H1 (cell line): ENCODE data around the gene NYAP2. TPM values are rescaled to one million over a fixed set of nuclear protein-coding genes. Genes with fewer than 3 reads are reported as not detected.

Experiments
- CTCF ChIA-PET: fragments of 300-600 bp; sonication (Branson Sonifier 250); formaldehyde crosslinking; loops from one replicate; lab custom pipeline; 2021; ENCODE audit not compliant: partially characterized antibody; lab: Charles Lee
- POLR2A ChIA-PET: fragments of 300-600 bp; sonication (Branson Sonifier 250); formaldehyde crosslinking; loops from one replicate; lab custom pipeline; 2021; ENCODE audit warnings: inconsistent platforms; ENCODE audit not compliant: partially characterized antibody; lab: Charles Lee
- DNase-seq, 2 experiments: peaks; one replicate each; pipeline versions ENCODE4 v3.0.0 to v3.0.0-alpha.2; 2010 to 2022; ENCODE audit warnings: low spot score in 2 of 2, low read depth in 1 of 2, mixed read lengths in 1 of 2
- FAIRE-seq: peaks from 2 replicates; lab custom pipeline; 2011; peaks lifted over from hg19 to GRCh38; lab: Jason Lieb, UNC
- H2AFZ ChIP-seq: 2 replicates; pipeline ENCODE4 v1.8.1; 2012; ENCODE audit warnings: low read length, inconsistent platforms
- H2AK5ac ChIP-seq: 2 replicates; pipeline ENCODE4 v1.6.1; 2013; ENCODE audit warnings: low read depth, low read length
- H2BK120ac ChIP-seq: replicated peaks from 2 replicates; pipeline ENCODE3; 2013; ENCODE audit warnings: low read depth, low read length, inconsistent platforms
- H2BK12ac ChIP-seq: 2 replicates; pipeline ENCODE4 v1.6.1; 2013; ENCODE audit warnings: low read depth, low read length
- H2BK15ac ChIP-seq: 2 replicates; pipeline ENCODE4 v1.6.1; 2013; ENCODE audit warnings: low read length
- H2BK20ac ChIP-seq: 2 replicates; pipeline ENCODE4 v1.6.1; 2013; ENCODE audit warnings: low read length
- H2BK5ac ChIP-seq: 2 replicates; pipeline ENCODE4 v1.6.1; 2013; ENCODE audit warnings: low read depth, low read length
- H3K14ac ChIP-seq: 2 replicates; pipeline ENCODE4 v1.6.1; 2013; ENCODE audit warnings: inconsistent platforms; ENCODE audit not compliant: insufficient read length
- H3K18ac ChIP-seq: 2 replicates; pipeline ENCODE4 v1.6.1; 2013; ENCODE audit warnings: low read length; ENCODE audit errors: extremely low read depth
- H3K23ac ChIP-seq: 2 replicates; pipeline ENCODE4 v1.6.1; 2013; ENCODE audit warnings: inconsistent platforms; ENCODE audit not compliant: insufficient read length
- H3K23me2 ChIP-seq: 2 replicates; pipeline ENCODE4 v1.6.1; 2013; ENCODE audit warnings: low read depth, low read length
- H3K27ac ChIP-seq: 2 replicates; pipeline ENCODE4 v1.6.1; 2011; ENCODE audit warnings: low read depth, low read length, inconsistent platforms
- H3K27me3 ChIP-seq, 4 experiments: replicated peaks in 1 of 4; 1 replicate in 1 of 4; 2 replicates in 3 of 4; pipeline versions ENCODE4 v1.6.1 to v1.8.1; 2011 to 2013; ENCODE audit warnings: low read length in 3 of 4, mild to moderate bottlenecking in 3 of 4, inconsistent platforms in 2 of 4, mixed read lengths in 2 of 4, moderate library complexity in 1 of 4; ENCODE audit not compliant: control insufficient read depth in 3 of 4, insufficient read depth in 3 of 4; ENCODE audit errors: extremely low read depth in 1 of 4
- H3K36me3 ChIP-seq, 4 experiments: 2 replicates each; pipeline versions ENCODE4 v1.6.1 to v1.8.1; 2011 to 2013; ENCODE audit warnings: mild to moderate bottlenecking in 4 of 4, low read length in 3 of 4, moderate library complexity in 2 of 4, control low read depth in 1 of 4, inconsistent platforms in 1 of 4; ENCODE audit not compliant: insufficient read depth in 4 of 4, control insufficient read depth in 2 of 4
- H3K4ac ChIP-seq: replicated peaks from 2 replicates; pipeline ENCODE3; 2013; ENCODE audit warnings: low read length, low read depth, mixed read lengths, inconsistent platforms; ENCODE audit not compliant: insufficient read length
- H3K4me1 ChIP-seq, 4 experiments: replicated peaks in 1 of 4; 1 replicate in 1 of 4; 2 replicates in 3 of 4; pipeline versions ENCODE4 v1.6.1 to v1.8.1; 2011 to 2013; ENCODE audit warnings: low read length in 3 of 4, inconsistent platforms in 2 of 4, mixed read lengths in 1 of 4; ENCODE audit not compliant: insufficient read depth in 4 of 4, control insufficient read depth in 3 of 4
- H3K4me2 ChIP-seq, 2 experiments: 2 replicates each; pipeline versions ENCODE4 v1.6.1 to v1.8.1; 2011 to 2013; ENCODE audit warnings: low read depth in 2 of 2, low read length in 2 of 2, control low read depth in 1 of 2, inconsistent platforms in 1 of 2, mild to moderate bottlenecking in 1 of 2; ENCODE audit not compliant: insufficient read depth in 1 of 2
- H3K4me3 ChIP-seq, 4 experiments: fragments of 200-600, 300-600 bp in 1 of 4; sonication (generic), shearing (Covaris generic), sonication (Bioruptor Twin) in 1 of 4; 2 replicates each; pipeline versions ENCODE4 v1.5.1 to v1.8.1; 2011 to 2016; ENCODE audit warnings: low read length in 4 of 4, low read depth in 3 of 4, control low read depth in 2 of 4, inconsistent platforms in 2 of 4, mild to moderate bottlenecking in 2 of 4, mixed read lengths in 1 of 4, moderate library complexity in 1 of 4; ENCODE audit not compliant: insufficient read depth in 2 of 4; ENCODE audit errors: extremely low read depth in 1 of 4
- H3K56ac ChIP-seq: replicated peaks from 2 replicates; pipeline ENCODE3; 2013; ENCODE audit warnings: low read depth, mild to moderate bottlenecking, mixed read lengths, low read length, inconsistent platforms; ENCODE audit not compliant: insufficient read length
- H3K79me1 ChIP-seq: 2 replicates; pipeline ENCODE4 v1.6.1; 2013; ENCODE audit warnings: low read depth, low read length, control low read depth
- H3K79me2 ChIP-seq, 2 experiments: 2 replicates each; pipeline versions ENCODE4 v1.6.1 to v1.8.1; 2012 to 2013; ENCODE audit warnings: low read length in 2 of 2, mild to moderate bottlenecking in 2 of 2, inconsistent platforms in 1 of 2; ENCODE audit not compliant: insufficient read depth in 2 of 2, control insufficient read depth in 1 of 2
- H3K9ac ChIP-seq, 4 experiments: replicated peaks in 1 of 4; 1 replicate in 1 of 4; 2 replicates in 3 of 4; pipeline versions ENCODE4 v1.6.1 to v1.8.1; 2011 to 2013; ENCODE audit warnings: low read depth in 3 of 4, low read length in 3 of 4, control low read depth in 2 of 4, mild to moderate bottlenecking in 2 of 4, moderate library complexity in 2 of 4, inconsistent platforms in 1 of 4; ENCODE audit errors: extremely low read depth in 1 of 4
- H3K9me3 ChIP-seq, 2 experiments: 2 replicates each; pipeline versions ENCODE4 v1.6.1 to v1.8.1; 2012 to 2013; ENCODE audit warnings: mild to moderate bottlenecking in 2 of 2, moderate library complexity in 2 of 2, control low read depth in 1 of 2, inconsistent platforms in 1 of 2, low read depth in 1 of 2, low read length in 1 of 2, mixed read lengths in 1 of 2; ENCODE audit not compliant: insufficient read depth in 2 of 2
- H4K20me1 ChIP-seq, 2 experiments: replicated peaks in 1 of 2; 2 replicates each; pipeline versions ENCODE3 to v1.8.1; 2011 to 2013; ENCODE audit warnings: inconsistent platforms in 2 of 2, low read length in 2 of 2, mild to moderate bottlenecking in 1 of 2; ENCODE audit not compliant: insufficient read depth in 2 of 2, control insufficient read depth in 1 of 2
- H4K5ac ChIP-seq: 2 replicates; pipeline ENCODE4 v1.6.1; 2013; ENCODE audit warnings: low read length, low read depth, mixed read lengths, inconsistent platforms; ENCODE audit not compliant: insufficient read length
- H4K8ac ChIP-seq: 2 replicates; pipeline ENCODE4 v1.8.0; 2013; ENCODE audit warnings: mild to moderate bottlenecking, moderate library complexity, low read length, inconsistent platforms; ENCODE audit not compliant: insufficient read depth; ENCODE audit errors: extremely low read depth
- H4K91ac ChIP-seq: replicated peaks from 2 replicates; pipeline ENCODE3; 2013; ENCODE audit warnings: low read length, mixed read lengths, inconsistent platforms; ENCODE audit not compliant: insufficient read length
- YY1 ChIP-seq: IDR thresholded peaks from 2 replicates; pipeline ENCODE4 v1.6.1; 2011; ENCODE audit warnings: low read depth, mild to moderate bottlenecking, low read length
- WGBS, 2 experiments: shearing (Covaris generic) in 1 of 2; methylation state at CpG; one replicate each; pipeline versions ENCODE4 v1.1.6 to v1.1.7; 2013 to 2015; ENCODE audit warnings: low lambda C conversion rate in 2 of 2, mixed read lengths in 2 of 2, inconsistent platforms in 1 of 2, low coverage in 1 of 2, missing lambda C conversion rate in 1 of 2; ENCODE audit not compliant: insufficient replicate concordance in 2 of 2, insufficient coverage in 1 of 2, insufficient read length in 1 of 2; ENCODE audit errors: extremely low coverage in 1 of 2, missing lambda C conversion rate in 1 of 2; 5-methylcytosine and 5-hydroxymethylcytosine counted together
- polyA plus RNA-seq, 7 experiments: library from polyadenylated mRNA; depleted of rRNA in 3 of 7; stranded (reverse) in 5 of 7; unstranded in 2 of 7; fragments of >200 nt in 5 of 7; fragments of 200-250 nt in 2 of 7; gene quantifications; 1 replicate in 5 of 7; 2 replicates in 1 of 7; 4 replicates in 1 of 7; pipeline versions ENCODE4 v1.2.1 to v1.2.3, GENCODE V29; 2011 to 2013; ENCODE audit warnings: missing spikeins in 2 of 7, mixed read lengths in 2 of 7
- total RNA-seq: library from RNA; stranded (reverse); fragmentation: NEBNext Ultra II Directional; extraction: Animal tissue kit (Norgen Biotek cat#: 25700); gene quantifications from 2 replicates; pipeline ENCODE4 v1.2.1, GENCODE V29; 2021

Gene NYAP2
- total and polyA plus RNA-seq, 2 of the 8 experiments (the other 6 are each of a cell fraction or from before 2014, with no cell fraction given) = not detected

- WGBS, 2 experiments = 95% methylated on average over 2 of the region's 2 CpGs; no CpG with 5 or more reads in 1 of the 2 experiments
- Histone ChIP-seq H2BK120ac (no peak overlapping the region), H3K14ac (no peak overlapping the region), H3K27me3 (no peaks in the 10 kb centered on the region), H3K4me2 (no peak overlapping the region), H3K18ac (no peak overlapping the region), H4K8ac (no peak overlapping the region), H2BK20ac (no peak overlapping the region), H3K4me3 (no peak overlapping the region), H3K4me1 (no peaks in the 10 kb centered on the region), H4K91ac (no peak overlapping the region), H3K36me3 (no peaks in the 10 kb centered on the region), H4K5ac (no peak overlapping the region), H3K23ac (no peak overlapping the region), H3K9ac (no peak overlapping the region), H2BK12ac (no peak overlapping the region), H3K79me2 (no peaks in the 10 kb centered on the region), H4K20me1 (no peaks in the 10 kb centered on the region), H2AK5ac (no peak overlapping the region)
- no peak for DNase-seq
- TF ChIP-seq YY1 = no peak
- TF ChIP-seq, all 59 proteins: peak for 0
- peaks cover 0 to 4% of the 10 kb centered on the region in 2 experiments; a peak in 1 of 4 replicates for H3K9me3 ChIP-seq
- H2BK15ac ChIP-seq = no peak overlapping the region
- H3K79me1 ChIP-seq = no peaks in the 10 kb centered on the region
- H3K56ac ChIP-seq = no peak overlapping the region
- H2AFZ ChIP-seq = no peak overlapping the region
- H3K23me2 ChIP-seq = no peaks in the 10 kb centered on the region
- H3K27ac ChIP-seq = no peak overlapping the region
- CTCF ChIA-PET = interaction anchor here (0.7 kb wide), 1 partner anchor 253 kb away, joined by 3 read pairs; no protein-coding TSS in a partner anchor
- POLR2A ChIA-PET = no interaction called here
- H2BK5ac ChIP-seq = no peak overlapping the region
- no peak overlapping the region for H3K4ac ChIP-seq
- no peak for FAIRE-seq
Measured at GRCh38 chr2:225536036-225536435, 136.5 kb downstream of the NYAP2 start.
